GM23338 (cell line): Measurements from ENCODE around the gene IGF1.
"Not testable (repeated sequence)": the region's sequence is repeated elsewhere in the genome, so short reads cannot be mapped to it uniquely, and the experiment has no call there.

ENCODE experiments used
- CREB1 ChIP-seq: fragments of 250-450 bp; sonication (Bioruptor Pico); IDR thresholded peaks from 2 replicates; pipeline ENCODE4 v1.5.0; 2020; ENCODE audit warnings: low read depth, mild to moderate bottlenecking, moderate library complexity
- EZH2 ChIP-seq: fragments of 200-600 bp; sonication (generic); IDR thresholded peaks from one replicate; pipeline ENCODE4 v1.8.0; 2017; ENCODE audit warnings: antibody characterized with exemption, mild to moderate bottlenecking, low read depth; ENCODE audit not compliant: unreplicated experiment
- JUNB ChIP-seq: IDR thresholded peaks from one replicate; pipeline ENCODE4 v1.6.1; 2016; ENCODE audit warnings: antibody characterized with exemption; ENCODE audit not compliant: unreplicated experiment
- POLR2AphosphoS5 ChIP-seq: IDR thresholded peaks from 2 replicates; pipeline ENCODE4 v1.6.1; 2016; ENCODE audit warnings: antibody characterized with exemption, low read depth
- ZNF114 ChIP-seq: fragments of 250-450 bp; sonication (Bioruptor Pico); IDR thresholded peaks from 2 replicates; pipeline ENCODE4 v1.5.0; 2020; ENCODE audit warnings: mild to moderate bottlenecking, moderate library complexity
- TF ChIP-seq, protein P1 (sequence below), 2 experiments: fragments of 200-600 bp in 1 of 2; sonication (generic) in 1 of 2; conservative IDR thresholded peaks; 2 replicates each; pipeline versions ENCODE4 v1.5.1 to v1.6.1; 2016 to 2017; ENCODE audit warnings: antibody characterized with exemption in 2 of 2, low read depth in 2 of 2, mild to moderate bottlenecking in 2 of 2, moderate library complexity in 1 of 2
- TF ChIP-seq, protein P2 (sequence below): IDR thresholded peaks from 2 replicates; pipeline ENCODE4 v1.6.1; 2016; ENCODE audit warnings: antibody characterized with exemption
- TF ChIP-seq, protein P3 (sequence below): IDR thresholded peaks from one replicate; pipeline ENCODE4 v1.6.1; 2018; ENCODE audit warnings: antibody characterized with exemption; ENCODE audit not compliant: unreplicated experiment

DNA sequence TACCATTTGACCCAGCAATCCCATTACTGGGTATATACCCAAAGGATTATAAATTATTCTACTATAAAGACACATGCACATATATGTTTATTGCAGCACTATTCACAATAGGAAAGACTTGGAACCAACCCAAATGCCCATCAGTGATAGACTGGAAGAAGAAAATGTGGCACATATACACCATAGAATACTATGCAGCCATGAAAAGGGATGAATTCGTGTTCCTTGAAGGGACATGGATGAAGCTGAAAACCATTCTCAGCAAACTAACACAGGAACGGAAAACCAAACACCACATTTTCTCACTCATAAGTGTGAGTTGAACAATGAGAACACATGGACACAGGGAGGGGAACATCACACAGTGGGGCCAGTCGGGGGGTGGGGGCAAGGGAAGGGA lies 31.3 kb downstream of the IGF1 start:
- TF ChIP-seq, protein P1, sequence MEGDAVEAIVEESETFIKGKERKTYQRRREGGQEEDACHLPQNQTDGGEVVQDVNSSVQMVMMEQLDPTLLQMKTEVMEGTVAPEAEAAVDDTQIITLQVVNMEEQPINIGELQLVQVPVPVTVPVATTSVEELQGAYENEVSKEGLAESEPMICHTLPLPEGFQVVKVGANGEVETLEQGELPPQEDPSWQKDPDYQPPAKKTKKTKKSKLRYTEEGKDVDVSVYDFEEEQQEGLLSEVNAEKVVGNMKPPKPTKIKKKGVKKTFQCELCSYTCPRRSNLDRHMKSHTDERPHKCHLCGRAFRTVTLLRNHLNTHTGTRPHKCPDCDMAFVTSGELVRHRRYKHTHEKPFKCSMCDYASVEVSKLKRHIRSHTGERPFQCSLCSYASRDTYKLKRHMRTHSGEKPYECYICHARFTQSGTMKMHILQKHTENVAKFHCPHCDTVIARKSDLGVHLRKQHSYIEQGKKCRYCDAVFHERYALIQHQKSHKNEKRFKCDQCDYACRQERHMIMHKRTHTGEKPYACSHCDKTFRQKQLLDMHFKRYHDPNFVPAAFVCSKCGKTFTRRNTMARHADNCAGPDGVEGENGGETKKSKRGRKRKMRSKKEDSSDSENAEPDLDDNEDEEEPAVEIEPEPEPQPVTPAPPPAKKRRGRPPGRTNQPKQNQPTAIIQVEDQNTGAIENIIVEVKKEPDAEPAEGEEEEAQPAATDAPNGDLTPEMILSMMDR (conservative IDR thresholded peaks at IDR 0.05; ENCODE audit: low read depth in 2 of 2) = not testable (repeated sequence)
- TF ChIP-seq CREB1, EZH2, ZNF114, POLR2AphosphoS5, JUNB: not testable (repeated sequence)
- TF ChIP-seq, protein P2, sequence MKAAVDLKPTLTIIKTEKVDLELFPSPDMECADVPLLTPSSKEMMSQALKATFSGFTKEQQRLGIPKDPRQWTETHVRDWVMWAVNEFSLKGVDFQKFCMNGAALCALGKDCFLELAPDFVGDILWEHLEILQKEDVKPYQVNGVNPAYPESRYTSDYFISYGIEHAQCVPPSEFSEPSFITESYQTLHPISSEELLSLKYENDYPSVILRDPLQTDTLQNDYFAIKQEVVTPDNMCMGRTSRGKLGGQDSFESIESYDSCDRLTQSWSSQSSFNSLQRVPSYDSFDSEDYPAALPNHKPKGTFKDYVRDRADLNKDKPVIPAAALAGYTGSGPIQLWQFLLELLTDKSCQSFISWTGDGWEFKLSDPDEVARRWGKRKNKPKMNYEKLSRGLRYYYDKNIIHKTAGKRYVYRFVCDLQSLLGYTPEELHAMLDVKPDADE = not testable (repeated sequence)
- TF ChIP-seq, protein P3, sequence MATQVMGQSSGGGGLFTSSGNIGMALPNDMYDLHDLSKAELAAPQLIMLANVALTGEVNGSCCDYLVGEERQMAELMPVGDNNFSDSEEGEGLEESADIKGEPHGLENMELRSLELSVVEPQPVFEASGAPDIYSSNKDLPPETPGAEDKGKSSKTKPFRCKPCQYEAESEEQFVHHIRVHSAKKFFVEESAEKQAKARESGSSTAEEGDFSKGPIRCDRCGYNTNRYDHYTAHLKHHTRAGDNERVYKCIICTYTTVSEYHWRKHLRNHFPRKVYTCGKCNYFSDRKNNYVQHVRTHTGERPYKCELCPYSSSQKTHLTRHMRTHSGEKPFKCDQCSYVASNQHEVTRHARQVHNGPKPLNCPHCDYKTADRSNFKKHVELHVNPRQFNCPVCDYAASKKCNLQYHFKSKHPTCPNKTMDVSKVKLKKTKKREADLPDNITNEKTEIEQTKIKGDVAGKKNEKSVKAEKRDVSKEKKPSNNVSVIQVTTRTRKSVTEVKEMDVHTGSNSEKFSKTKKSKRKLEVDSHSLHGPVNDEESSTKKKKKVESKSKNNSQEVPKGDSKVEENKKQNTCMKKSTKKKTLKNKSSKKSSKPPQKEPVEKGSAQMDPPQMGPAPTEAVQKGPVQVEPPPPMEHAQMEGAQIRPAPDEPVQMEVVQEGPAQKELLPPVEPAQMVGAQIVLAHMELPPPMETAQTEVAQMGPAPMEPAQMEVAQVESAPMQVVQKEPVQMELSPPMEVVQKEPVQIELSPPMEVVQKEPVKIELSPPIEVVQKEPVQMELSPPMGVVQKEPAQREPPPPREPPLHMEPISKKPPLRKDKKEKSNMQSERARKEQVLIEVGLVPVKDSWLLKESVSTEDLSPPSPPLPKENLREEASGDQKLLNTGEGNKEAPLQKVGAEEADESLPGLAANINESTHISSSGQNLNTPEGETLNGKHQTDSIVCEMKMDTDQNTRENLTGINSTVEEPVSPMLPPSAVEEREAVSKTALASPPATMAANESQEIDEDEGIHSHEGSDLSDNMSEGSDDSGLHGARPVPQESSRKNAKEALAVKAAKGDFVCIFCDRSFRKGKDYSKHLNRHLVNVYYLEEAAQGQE = not testable (repeated sequence)
